Measurements from ENCODE around the gene DLG5.

- TF ChIP-seq POLR2A (IDR thresholded peaks at IDR 0.05) (no peak), CTCF (IDR thresholded peaks at IDR 0.05) (no peak)
Measured at GRCh38 chr10:77744245-77744644, 182.3 kb downstream of the DLG5 start.

Data from prostate gland (tissue), 2 donors.